Lung (tissue), 16 donors: ENCODE results near the gene CA14. TPM values are rescaled to one million over a fixed set of nuclear protein-coding genes. Genes with fewer than 3 reads are reported as not detected.
"Not testable (repeated sequence)": the region's sequence is repeated elsewhere in the genome, so short reads cannot be mapped to it uniquely, and the experiment has no call there.

ENCODE experiments used
- ATAC-seq: fragments of 200-7000 bp; cut with Tn5 transposase; one replicate; pipeline ENCODE4 v1.9.1; 2020; ENCODE audit warnings: moderate number of reproducible peaks; ENCODE audit not compliant: insufficient read depth, low FRiP score
- DNase-seq, 3 donors: peaks; one replicate each; pipeline ENCODE4 v3.0.0-alpha.2; 2013 to 2017
- H3K27ac ChIP-seq, 2 donors: one replicate each; pipeline ENCODE4 v1.5.1; 2013; ENCODE audit warnings: mild to moderate bottlenecking in 2 of 2, moderate library complexity in 2 of 2, control low read depth in 1 of 2, inconsistent platforms in 1 of 2, low read depth in 1 of 2, low read length in 1 of 2
- H3K27me3 ChIP-seq, 3 donors: one replicate each; pipeline ENCODE4 v1.5.1; 2013; ENCODE audit warnings: low read length in 2 of 3; ENCODE audit not compliant: control insufficient read depth in 3 of 3, insufficient read depth in 3 of 3
- H3K36me3 ChIP-seq, 4 donors: one replicate each; pipeline ENCODE4 v1.5.1; 2013; ENCODE audit warnings: low read length in 4 of 4, mild to moderate bottlenecking in 1 of 4, moderate library complexity in 1 of 4; ENCODE audit not compliant: control insufficient read depth in 4 of 4, insufficient read depth in 4 of 4
- H3K4me1 ChIP-seq, 5 donors: one replicate each; pipeline ENCODE4 v1.5.1; 2013; ENCODE audit warnings: low read length in 5 of 5, mild to moderate bottlenecking in 2 of 5, moderate library complexity in 1 of 5; ENCODE audit not compliant: control insufficient read depth in 5 of 5, insufficient read depth in 5 of 5
- H3K4me3 ChIP-seq: one replicate; pipeline ENCODE4 v1.5.1; 2013; ENCODE audit warnings: mild to moderate bottlenecking, control low read depth, moderate library complexity
- H3K9ac ChIP-seq, 2 donors: one replicate each; pipeline ENCODE4 v1.5.1; 2013; ENCODE audit warnings: low read length in 2 of 2, control low read depth in 1 of 2; ENCODE audit not compliant: insufficient read depth in 1 of 2
- H3K9me3 ChIP-seq, 4 donors: one replicate each; pipeline ENCODE4 v1.5.1; 2013; ENCODE audit warnings: low read length in 3 of 4, mild to moderate bottlenecking in 1 of 4, moderate library complexity in 1 of 4; ENCODE audit not compliant: control insufficient read depth in 4 of 4, insufficient read depth in 3 of 4
- WGBS, 2 donors: extraction: QIAGEN DNeasy Blood & Tissue Kit; methylation state at CpG; one replicate each; pipeline ENCODE4 v1.1.7; 2013; 5-methylcytosine and 5-hydroxymethylcytosine counted together
- long read RNA-seq, 5 donors: transcript quantifications; one replicate each; lab custom pipeline, GENCODE V29; 2026
- polyA plus RNA-seq, 2 donors: library from polyadenylated mRNA; stranded (reverse); fragments of 200-250 nt; gene quantifications; one replicate each; pipeline ENCODE4 v1.2.1, GENCODE V29; 2013
- total RNA-seq, 2 donors: library from RNA; depleted of rRNA in 1 of 2; stranded (reverse); fragments of >200 nt in 1 of 2; gene quantifications; one replicate each; pipeline ENCODE4 v1.2.1, GENCODE V29; 2014 to 2021
- TF ChIP-seq, protein P1 (sequence below): IDR thresholded peaks from 2 replicates; pipeline ENCODE4 v1.5.1; 2012; ENCODE audit warnings: mild to moderate bottlenecking; ENCODE audit errors: control extremely low read depth, extremely low read depth
- donor health status: control.
- donor health status: control.
- donor health status: Bipolar disorder and iron deficiency.
- donor health status: healthy.
- donor health status: DM: yes; HTN: yes; CAD: no.

Gene CA14
- under 1 TPM; 0.14 to 0.40 TPM for total RNA-seq
- under 1 TPM; 0.19 to 0.30 TPM for polyA plus RNA-seq
- long read RNA-seq, donor 1, partial matches to known transcripts = 99 of 99 reads
- long read RNA-seq, donor 1, other reads (novel, unspliced or antisense) = 0 of 99 reads
- long read RNA-seq, donor 2 = 0 reads
- long read RNA-seq, donor 3, partial matches to known transcripts = 39 of 39 reads
- long read RNA-seq, donor 3, other reads (novel, unspliced or antisense) = 0 of 39 reads
- long read RNA-seq, donor 4 = 0 reads
- long read RNA-seq, donor 5, partial matches to known transcripts = 111 of 117 reads
- long read RNA-seq, donor 5, other reads (novel, unspliced or antisense) = 6 of 117 reads

DNA sequence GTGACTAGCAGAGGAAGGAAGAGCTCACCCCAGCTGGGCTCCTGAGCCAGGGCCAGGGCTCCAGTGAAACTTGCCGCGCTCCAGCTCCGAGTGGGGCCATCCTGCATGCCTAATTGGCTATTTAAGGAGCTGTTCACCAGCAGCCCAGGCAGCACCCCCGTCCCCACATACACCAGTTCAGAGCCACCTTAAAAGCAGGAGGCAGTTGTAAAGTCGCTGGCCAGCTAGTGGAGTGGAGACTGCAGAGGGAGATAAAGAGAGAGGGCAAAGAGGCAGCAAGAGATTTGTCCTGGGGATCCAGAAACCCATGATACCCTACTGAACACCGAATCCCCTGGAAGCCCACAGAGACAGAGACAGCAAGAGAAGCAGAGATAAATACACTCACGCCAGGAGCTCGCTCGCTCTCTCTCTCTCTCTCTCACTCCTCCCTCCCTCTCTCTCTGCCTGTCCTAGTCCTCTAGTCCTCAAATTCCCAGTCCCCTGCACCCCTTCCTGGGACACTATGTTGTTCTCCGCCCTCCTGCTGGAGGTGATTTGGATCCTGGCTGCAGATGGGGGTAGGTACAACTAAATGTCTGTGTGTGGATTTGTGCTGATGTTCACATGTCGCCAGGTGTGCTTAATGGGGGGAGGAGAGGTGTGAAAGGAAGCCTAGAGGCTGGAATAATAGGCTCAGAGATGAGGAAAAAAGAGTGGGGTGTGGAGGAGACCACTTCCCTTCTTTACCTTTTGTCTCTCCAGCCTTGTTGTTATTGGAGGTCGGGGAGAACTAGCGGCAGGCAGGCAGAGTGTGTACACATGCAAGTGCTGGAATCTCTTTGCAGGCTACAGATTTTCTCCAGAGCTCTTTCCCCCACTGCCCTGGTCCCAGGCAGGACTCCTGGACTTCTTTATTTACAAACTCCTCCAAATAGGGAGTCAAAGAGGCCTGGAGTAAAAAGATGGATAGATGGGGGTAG lies at the start of gene CA14:
TSS of gene CA14 (plus strand) at position 151 of the 962 bp plus-strand sequence. CDS start at position 506, 355 bp downstream.
- ATAC-seq (no peak), DNase-seq (peak in 2 of 3 donors; percentile 21 to 25)
- Histone ChIP-seq H3K36me3 (no peaks in the 10 kb centered on the region), H3K27ac (peak within 1 kb of the TSS in 1 of 2 donors; percentile 17), H3K9ac (peak within 1 kb of the TSS in 1 of 2 donors; percentile 10), H3K9me3 (no peaks in the 10 kb centered on the region), H3K4me3 (no peak within 1 kb of the TSS), H3K4me1 (peaks cover 0 to 49% (median 1%) of the 10 kb centered on the region in 5 donors), H3K27me3 (no peaks in the 10 kb centered on the region)
- TF ChIP-seq, protein P1, sequence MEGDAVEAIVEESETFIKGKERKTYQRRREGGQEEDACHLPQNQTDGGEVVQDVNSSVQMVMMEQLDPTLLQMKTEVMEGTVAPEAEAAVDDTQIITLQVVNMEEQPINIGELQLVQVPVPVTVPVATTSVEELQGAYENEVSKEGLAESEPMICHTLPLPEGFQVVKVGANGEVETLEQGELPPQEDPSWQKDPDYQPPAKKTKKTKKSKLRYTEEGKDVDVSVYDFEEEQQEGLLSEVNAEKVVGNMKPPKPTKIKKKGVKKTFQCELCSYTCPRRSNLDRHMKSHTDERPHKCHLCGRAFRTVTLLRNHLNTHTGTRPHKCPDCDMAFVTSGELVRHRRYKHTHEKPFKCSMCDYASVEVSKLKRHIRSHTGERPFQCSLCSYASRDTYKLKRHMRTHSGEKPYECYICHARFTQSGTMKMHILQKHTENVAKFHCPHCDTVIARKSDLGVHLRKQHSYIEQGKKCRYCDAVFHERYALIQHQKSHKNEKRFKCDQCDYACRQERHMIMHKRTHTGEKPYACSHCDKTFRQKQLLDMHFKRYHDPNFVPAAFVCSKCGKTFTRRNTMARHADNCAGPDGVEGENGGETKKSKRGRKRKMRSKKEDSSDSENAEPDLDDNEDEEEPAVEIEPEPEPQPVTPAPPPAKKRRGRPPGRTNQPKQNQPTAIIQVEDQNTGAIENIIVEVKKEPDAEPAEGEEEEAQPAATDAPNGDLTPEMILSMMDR = no peak
- 40 to 51% methylated on average over 13 of the region's 13 CpGs for WGBS, 2 donors

DNA sequence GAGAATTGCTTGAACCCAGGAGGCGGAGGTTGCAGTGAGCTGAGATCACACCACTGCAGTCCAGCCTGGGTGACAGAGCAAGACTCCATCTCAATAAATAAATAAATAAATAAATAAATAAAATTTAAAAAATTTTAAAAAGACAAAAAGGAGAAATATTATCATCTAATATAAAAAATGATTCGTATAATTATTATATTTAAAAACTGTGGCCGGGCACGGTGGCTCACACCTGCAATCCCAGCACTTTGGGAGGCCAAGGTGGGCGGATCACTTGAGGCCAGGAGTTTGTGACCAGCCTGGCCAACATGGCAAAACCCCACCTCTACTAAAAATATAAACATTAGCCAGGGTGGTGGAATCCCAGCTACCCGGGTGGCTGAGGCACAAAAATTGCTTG lies 49.1 kb upstream of the CA14 start:
- ATAC-seq, H3K27ac ChIP-seq, H3K27me3 ChIP-seq, H3K9me3 ChIP-seq, DNase-seq, H3K36me3 ChIP-seq, H3K9ac ChIP-seq, H3K4me1 ChIP-seq, H3K4me3 ChIP-seq: not testable (repeated sequence)
- WGBS, 2 donors = 91 to 95% methylated on average over 6 of the region's 6 CpGs

DNA sequence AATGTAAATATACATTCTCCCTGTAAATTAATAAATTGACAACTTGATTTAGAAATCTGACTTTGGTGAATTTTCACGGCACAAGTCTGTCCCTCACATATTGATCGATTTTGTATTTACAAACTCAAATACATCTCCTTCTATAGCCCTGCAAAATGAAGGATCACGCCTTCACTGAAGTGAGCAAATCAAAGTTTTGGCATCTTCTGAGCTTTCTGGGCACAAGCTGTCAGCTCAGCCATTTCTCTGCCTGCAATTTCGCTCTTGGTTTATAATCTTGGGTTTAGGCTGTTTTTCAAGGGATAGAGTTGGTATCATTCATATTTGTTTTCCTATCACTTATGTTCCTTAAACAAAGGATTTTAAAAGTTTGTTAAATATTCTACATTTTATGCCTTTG lies 47.5 kb upstream of the CA14 start:
- ATAC-seq (no peak), DNase-seq (no peak)
- H3K27me3 ChIP-seq = no peaks in the 10 kb centered on the region
- TF ChIP-seq, protein P1 = no peak
- no peaks in the 10 kb centered on the region for H3K9me3 ChIP-seq
- 95 to 97% methylated on average over 4 of the region's 4 CpGs for WGBS, 2 donors
- no peak overlapping the region for H3K27ac ChIP-seq
- H3K9ac ChIP-seq = no peak overlapping the region
- H3K4me1 ChIP-seq = peaks cover 0 to 5% (median 0%) of the 10 kb centered on the region in 5 donors
- H3K4me3 ChIP-seq = no peak overlapping the region
- H3K36me3 ChIP-seq = no peaks in the 10 kb centered on the region

DNA sequence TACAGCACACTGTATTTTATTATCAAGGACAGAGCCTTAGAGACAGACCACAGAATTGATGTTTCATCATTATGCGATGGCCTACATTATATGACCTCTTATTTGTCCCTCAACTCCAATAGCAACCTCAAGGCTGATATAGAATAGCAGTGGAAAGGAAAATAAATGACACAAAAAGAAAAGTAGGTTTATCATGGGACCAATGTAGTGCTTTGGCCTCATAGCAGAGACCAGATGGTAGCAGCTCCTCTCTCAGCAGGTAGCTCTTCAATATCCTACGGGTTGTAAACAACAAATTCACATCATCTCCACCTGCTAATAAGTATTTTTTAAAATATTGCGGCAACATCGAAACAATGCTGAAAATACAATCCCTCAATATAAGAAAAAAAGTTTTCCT lies 46.9 kb upstream of the CA14 start:
- TF ChIP-seq, protein P1 = no peak
- Histone ChIP-seq H3K27me3 (no peaks in the 10 kb centered on the region), H3K4me1 (peaks cover 0 to 5% (median 0%) of the 10 kb centered on the region in 5 donors), H3K9me3 (no peaks in the 10 kb centered on the region), H3K9ac (no peak overlapping the region), H3K4me3 (no peak overlapping the region), H3K27ac (no peak overlapping the region), H3K36me3 (no peaks in the 10 kb centered on the region)
- DNase-seq = no peak
- ATAC-seq = no peak
- WGBS, 2 donors = 93 to 97% methylated on average over 4 of the region's 4 CpGs
